Middle frontal gyrus (tissue), 1 donor: ENCODE measurements around the gene ANKRD20A1.
"Not testable (repeated sequence)": the region's sequence is repeated elsewhere in the genome, so short reads cannot be mapped to it uniquely, and the experiment has no call there.

Experiments used
- DNase-seq: peaks from one replicate; pipeline ENCODE4 v3.0.0-alpha.2; 2015; ENCODE audit warnings: low spot score; ENCODE audit errors: extremely low spot score

Gene ANKRD20A1

GRCh38 chr9:67858871-67859270 is at the start of gene ANKRD20A1:
TSS of gene ANKRD20A1 (plus strand) at chr9:67858931. CDS start at chr9:67859427, 496 bp downstream.
- DNase-seq, result not testable (repeated sequence)

GRCh38 chr9:67832088-67832487 is 26.6 kb upstream of the ANKRD20A1 start:
- not testable (repeated sequence) for DNase-seq
